GM12878 (cell line): ENCODE data around the gene RFC4. TPM values are rescaled to one million over a fixed set of nuclear protein-coding genes. Genes with fewer than 3 reads are reported as not detected.

Source experiments
- BRCA1 ChIP-seq: IDR thresholded peaks from 2 replicates; pipeline ENCODE4 v1.6.1; 2011; ENCODE audit warnings: low read depth, low read length, improper control_type of control experiment
- CHD2 ChIP-seq: IDR thresholded peaks from 2 replicates; pipeline ENCODE4 v1.6.1; 2011; ENCODE audit warnings: low read depth, low read length, improper control_type of control experiment, borderline replicate concordance
- GATAD2B ChIP-seq: fragments of 450-650 bp; conservative IDR thresholded peaks from 2 replicates; pipeline ENCODE4 v1.6.1; 2017; ENCODE audit warnings: low read depth, mild to moderate bottlenecking, moderate library complexity
- IKZF1 ChIP-seq: fragments of 450-650 bp; conservative IDR thresholded peaks from 2 replicates; pipeline ENCODE4 v1.6.1; 2017; ENCODE audit warnings: antibody characterized with exemption, mild to moderate bottlenecking
- MTA3 ChIP-seq: IDR thresholded peaks from 2 replicates; pipeline ENCODE4 v1.6.1; 2012; ENCODE audit warnings: low read length, inconsistent platforms, borderline replicate concordance
- MXI1 ChIP-seq: fragments of 150-350 bp; IDR thresholded peaks from 2 replicates; pipeline ENCODE4 v1.6.1; 2011; ENCODE audit warnings: low read depth, mild to moderate bottlenecking, inconsistent platforms, low read length, improper control_type of control experiment
- MYC ChIP-seq: IDR thresholded peaks from 2 replicates; pipeline ENCODE4 v1.6.1; 2011; ENCODE audit warnings: mild to moderate bottlenecking, low read length, moderate library complexity, inconsistent platforms; ENCODE audit not compliant: insufficient read depth, insufficient replicate concordance, insufficient read length, severe bottlenecking
- NFYA ChIP-seq: IDR thresholded peaks from 2 replicates; pipeline ENCODE4 v1.6.1; 2011; ENCODE audit warnings: low read depth, mild to moderate bottlenecking, low read length, improper control_type of control experiment, borderline replicate concordance
- NR2F1 ChIP-seq: fragments of 450-650 bp; conservative IDR thresholded peaks from 2 replicates; pipeline ENCODE4 v1.6.1; 2017; ENCODE audit warnings: mild to moderate bottlenecking
- NRF1 ChIP-seq: conservative IDR thresholded peaks from 2 replicates; pipeline ENCODE4 v1.6.1; 2011; ENCODE audit warnings: mild to moderate bottlenecking, low read depth, low read length, improper control_type of control experiment
- POLR2A ChIP-seq: IDR thresholded peaks from 2 replicates; pipeline ENCODE4 v1.6.1; 2011; ENCODE audit warnings: low read depth, mild to moderate bottlenecking, low read length
- POLR2AphosphoS5 ChIP-seq: IDR thresholded peaks from 2 replicates; pipeline ENCODE4 v1.6.1; 2011; ENCODE audit warnings: mild to moderate bottlenecking, low read length, inconsistent platforms
- RBBP5 ChIP-seq: fragments of 200-600 bp; sonication (generic); conservative IDR thresholded peaks from 2 replicates; pipeline ENCODE4 v1.6.1; 2016
- SIN3A ChIP-seq: IDR thresholded peaks from 2 replicates; pipeline ENCODE4 v1.6.1; 2012; ENCODE audit warnings: low read depth, low read length, improper control_type of control experiment
- SREBF1 ChIP-seq: IDR thresholded peaks from 2 replicates; pipeline ENCODE4 v1.6.1; 2012; ENCODE audit warnings: mild to moderate bottlenecking, low read length
- polyA plus RNA-seq, 11 experiments: library from polyadenylated mRNA; depleted of rRNA in 4 of 11; unstranded in 6 of 11; stranded (reverse) in 5 of 11; fragments of >200 nt; fragmentation: Nextera tagmentation in 4 of 11; fragmentation: Illumina TruSeq in 1 of 11; extraction: Ambion mirVana in 4 of 11; extraction: Trizol in 1 of 11; gene quantifications; 1 replicate in 1 of 11; 2 replicates in 10 of 11; pipeline versions ENCODE4 v1.2.1 to v1.2.3, GENCODE V29; 2011 to 2016; ENCODE audit warnings: inconsistent platforms in 2 of 11, missing spikeins in 2 of 11, low read depth in 1 of 11
- total RNA-seq, 4 experiments: library from RNA; depleted of rRNA in 3 of 4; stranded (reverse); fragments of >200 nt in 3 of 4; fragmentation: Illumina TruSeq in 1 of 4; extraction: Trizol in 1 of 4; gene quantifications; 2 replicates each; pipeline versions ENCODE4 v1.2.1 to v1.2.3, GENCODE V29; 2013 to 2021
- TF ChIP-seq, protein P1 (sequence below): fragments of 450-650 bp; formaldehyde crosslinking; IDR thresholded peaks from 2 replicates; pipeline ENCODE4 v1.4.0; 2020; ENCODE audit warnings: mild to moderate bottlenecking, moderate library complexity
- TF ChIP-seq, protein P2 (sequence below): IDR thresholded peaks from 2 replicates; pipeline ENCODE4 v1.6.1; 2011; ENCODE audit warnings: borderline replicate concordance, low read depth, mild to moderate bottlenecking, moderate library complexity, low read length; ENCODE audit not compliant: insufficient read depth, poor library complexity, severe bottlenecking
- TF ChIP-seq, protein P3 (sequence below): fragments of 450-650 bp; conservative IDR thresholded peaks from 2 replicates; pipeline ENCODE4 v1.6.1; 2017; ENCODE audit warnings: mild to moderate bottlenecking, moderate library complexity
- TF ChIP-seq, protein P4 (sequence below): IDR thresholded peaks from 2 replicates; pipeline ENCODE4 v1.6.1; 2012; ENCODE audit warnings: low read depth, low read length, improper control_type of control experiment

The RFC4 gene
- total and polyA plus RNA-seq, 10 of the 15 experiments (the other 5 are each of a cell fraction or from before 2014, with no cell fraction given), result 49.1 to 144 (median 112) TPM

DNA sequence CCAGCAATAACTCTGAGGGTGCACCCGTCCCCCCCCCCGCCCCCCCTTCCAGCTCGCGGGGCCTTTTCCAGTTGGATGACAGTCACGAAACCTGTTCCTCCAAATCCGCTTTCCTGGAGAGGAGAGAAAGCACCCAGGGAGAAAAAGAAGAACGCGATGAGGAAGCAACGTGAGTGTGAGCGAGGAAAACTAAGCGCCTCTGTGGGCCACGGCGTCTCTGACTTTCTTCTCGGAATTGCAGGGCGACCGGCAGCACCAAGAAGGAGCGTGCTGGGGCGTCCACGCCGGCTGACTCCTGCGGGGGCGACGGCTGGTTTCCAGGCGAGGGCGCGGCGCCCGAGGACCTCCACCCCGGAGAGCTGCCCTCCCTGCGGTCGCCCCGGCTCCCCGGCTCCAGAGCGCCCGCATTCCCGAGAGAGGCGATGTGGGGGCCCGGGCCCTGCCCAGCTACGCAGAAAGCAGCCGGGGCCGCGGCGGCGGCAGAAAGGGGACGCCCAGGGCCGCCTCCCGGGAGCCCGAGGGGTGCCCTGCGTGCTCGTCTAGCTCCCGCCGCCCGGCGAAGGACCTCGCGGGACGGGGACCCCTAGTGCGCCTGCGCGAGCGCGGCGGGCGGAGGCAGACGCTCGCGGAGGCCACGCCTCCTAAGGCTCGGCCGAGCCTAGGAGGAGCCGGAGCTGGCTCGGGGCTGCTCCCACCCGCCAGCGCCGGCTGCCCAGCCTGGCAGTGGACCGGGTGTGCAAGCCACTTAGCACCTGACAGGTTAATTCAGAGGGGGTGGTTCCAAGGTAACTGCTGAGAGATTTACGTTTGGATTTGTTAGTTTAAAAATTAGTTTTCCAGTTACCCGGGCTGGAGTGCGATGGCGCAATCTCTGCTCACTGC, 20.9 kb upstream of the RFC4 start (continued):
- TF ChIP-seq, protein P1, sequence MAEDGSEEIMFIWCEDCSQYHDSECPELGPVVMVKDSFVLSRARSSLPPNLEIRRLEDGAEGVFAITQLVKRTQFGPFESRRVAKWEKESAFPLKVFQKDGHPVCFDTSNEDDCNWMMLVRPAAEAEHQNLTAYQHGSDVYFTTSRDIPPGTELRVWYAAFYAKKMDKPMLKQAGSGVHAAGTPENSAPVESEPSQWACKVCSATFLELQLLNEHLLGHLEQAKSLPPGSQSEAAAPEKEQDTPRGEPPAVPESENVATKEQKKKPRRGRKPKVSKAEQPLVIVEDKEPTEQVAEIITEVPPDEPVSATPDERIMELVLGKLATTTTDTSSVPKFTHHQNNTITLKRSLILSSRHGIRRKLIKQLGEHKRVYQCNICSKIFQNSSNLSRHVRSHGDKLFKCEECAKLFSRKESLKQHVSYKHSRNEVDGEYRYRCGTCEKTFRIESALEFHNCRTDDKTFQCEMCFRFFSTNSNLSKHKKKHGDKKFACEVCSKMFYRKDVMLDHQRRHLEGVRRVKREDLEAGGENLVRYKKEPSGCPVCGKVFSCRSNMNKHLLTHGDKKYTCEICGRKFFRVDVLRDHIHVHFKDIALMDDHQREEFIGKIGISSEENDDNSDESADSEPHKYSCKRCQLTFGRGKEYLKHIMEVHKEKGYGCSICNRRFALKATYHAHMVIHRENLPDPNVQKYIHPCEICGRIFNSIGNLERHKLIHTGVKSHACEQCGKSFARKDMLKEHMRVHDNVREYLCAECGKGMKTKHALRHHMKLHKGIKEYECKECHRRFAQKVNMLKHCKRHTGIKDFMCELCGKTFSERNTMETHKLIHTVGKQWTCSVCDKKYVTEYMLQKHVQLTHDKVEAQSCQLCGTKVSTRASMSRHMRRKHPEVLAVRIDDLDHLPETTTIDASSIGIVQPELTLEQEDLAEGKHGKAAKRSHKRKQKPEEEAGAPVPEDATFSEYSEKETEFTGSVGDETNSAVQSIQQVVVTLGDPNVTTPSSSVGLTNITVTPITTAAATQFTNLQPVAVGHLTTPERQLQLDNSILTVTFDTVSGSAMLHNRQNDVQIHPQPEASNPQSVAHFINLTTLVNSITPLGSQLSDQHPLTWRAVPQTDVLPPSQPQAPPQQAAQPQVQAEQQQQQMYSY, result no peak
- no peak for TF ChIP-seq SIN3A
- peak; percentile 63 for TF ChIP-seq POLR2A
- TF ChIP-seq, protein P2, sequence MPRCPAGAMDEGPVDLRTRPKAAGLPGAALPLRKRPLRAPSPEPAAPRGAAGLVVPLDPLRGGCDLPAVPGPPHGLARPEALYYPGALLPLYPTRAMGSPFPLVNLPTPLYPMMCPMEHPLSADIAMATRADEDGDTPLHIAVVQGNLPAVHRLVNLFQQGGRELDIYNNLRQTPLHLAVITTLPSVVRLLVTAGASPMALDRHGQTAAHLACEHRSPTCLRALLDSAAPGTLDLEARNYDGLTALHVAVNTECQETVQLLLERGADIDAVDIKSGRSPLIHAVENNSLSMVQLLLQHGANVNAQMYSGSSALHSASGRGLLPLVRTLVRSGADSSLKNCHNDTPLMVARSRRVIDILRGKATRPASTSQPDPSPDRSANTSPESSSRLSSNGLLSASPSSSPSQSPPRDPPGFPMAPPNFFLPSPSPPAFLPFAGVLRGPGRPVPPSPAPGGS, result no peak
- TF ChIP-seq, protein P3, sequence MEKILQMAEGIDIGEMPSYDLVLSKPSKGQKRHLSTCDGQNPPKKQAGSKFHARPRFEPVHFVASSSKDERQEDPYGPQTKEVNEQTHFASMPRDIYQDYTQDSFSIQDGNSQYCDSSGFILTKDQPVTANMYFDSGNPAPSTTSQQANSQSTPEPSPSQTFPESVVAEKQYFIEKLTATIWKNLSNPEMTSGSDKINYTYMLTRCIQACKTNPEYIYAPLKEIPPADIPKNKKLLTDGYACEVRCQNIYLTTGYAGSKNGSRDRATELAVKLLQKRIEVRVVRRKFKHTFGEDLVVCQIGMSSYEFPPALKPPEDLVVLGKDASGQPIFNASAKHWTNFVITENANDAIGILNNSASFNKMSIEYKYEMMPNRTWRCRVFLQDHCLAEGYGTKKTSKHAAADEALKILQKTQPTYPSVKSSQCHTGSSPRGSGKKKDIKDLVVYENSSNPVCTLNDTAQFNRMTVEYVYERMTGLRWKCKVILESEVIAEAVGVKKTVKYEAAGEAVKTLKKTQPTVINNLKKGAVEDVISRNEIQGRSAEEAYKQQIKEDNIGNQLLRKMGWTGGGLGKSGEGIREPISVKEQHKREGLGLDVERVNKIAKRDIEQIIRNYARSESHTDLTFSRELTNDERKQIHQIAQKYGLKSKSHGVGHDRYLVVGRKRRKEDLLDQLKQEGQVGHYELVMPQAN, result 0 out of 2 replicates have a peak, but pooled peaks have one; percentile 28
- peak; percentile 33; the same call in 1 of the 2 replicates for TF ChIP-seq NR2F1
- no peak for TF ChIP-seq POLR2AphosphoS5
- no peak for TF ChIP-seq BRCA1
- TF ChIP-seq, protein P4, sequence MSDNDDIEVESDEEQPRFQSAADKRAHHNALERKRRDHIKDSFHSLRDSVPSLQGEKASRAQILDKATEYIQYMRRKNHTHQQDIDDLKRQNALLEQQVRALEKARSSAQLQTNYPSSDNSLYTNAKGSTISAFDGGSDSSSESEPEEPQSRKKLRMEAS, result peak; percentile 34; the same call in 1 of the 2 replicates
- TF ChIP-seq MXI1, result no peak
- no peak for TF ChIP-seq MTA3
- TF ChIP-seq RBBP5, result no peak
- TF ChIP-seq NFYA, result no peak
- TF ChIP-seq CHD2, result no peak
- no peak for TF ChIP-seq SREBF1
- TF ChIP-seq MYC, result no peak
- peak; percentile 59 for TF ChIP-seq IKZF1
- TF ChIP-seq GATAD2B, result peak; percentile 58; the same call in 1 of the 2 replicates
- peak; percentile 52 for TF ChIP-seq NRF1
